Stimulated activated CD8-positive, alpha-beta memory T cell treated with anti-CD3 and anti-CD28 coated beads, Interleukin-7, amount 100 ng/mL, for 1 hour (primary cell): ENCODE measurements around the gene ETFB.

Source experiments
- DNase-seq, 2 donors: peaks; one replicate each; pipeline ENCODE4 v3.0.0-alpha.2; 2020; ENCODE audit warnings: low read depth in 2 of 2

Gene ETFB

DNA sequence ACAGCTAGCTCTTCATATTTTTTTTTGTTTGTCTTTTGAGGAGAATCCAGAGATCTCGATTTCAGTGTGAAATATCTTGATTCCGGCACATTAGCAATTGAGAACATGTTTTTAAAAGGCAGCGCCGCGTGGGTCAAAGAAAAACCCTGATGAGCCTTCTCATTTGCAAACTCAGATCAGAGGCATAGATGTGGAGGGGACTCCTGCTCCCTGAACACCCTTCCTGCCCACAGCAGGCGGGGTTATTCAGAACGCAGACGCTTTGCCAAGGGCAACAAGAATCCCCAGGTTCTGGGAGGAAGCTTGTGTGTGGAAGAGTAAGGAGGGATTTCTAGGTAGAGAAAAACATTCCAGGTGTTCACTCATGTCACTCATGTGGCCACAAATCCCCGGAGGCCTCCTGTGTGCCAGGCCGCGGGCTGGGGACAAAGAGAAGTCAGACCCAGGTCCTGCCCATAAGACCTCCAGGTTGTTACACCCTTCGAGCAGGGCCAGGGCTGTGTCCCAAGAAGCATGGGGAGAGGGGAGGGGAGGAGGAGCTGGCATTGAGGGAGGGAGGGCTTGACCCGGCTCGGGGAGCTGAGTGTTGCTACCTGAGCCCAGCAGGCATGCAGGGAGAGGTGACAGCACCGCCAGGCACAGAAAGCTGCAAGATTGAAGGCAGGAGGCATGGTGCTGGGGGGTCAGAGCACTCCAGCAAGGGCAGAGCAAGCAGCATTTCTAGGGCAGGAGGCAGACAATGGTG is 70.6 kb downstream of the ETFB start:
- no peak for DNase-seq
